Choroid plexus epithelial cell (primary cell): Measurements from ENCODE around the gene EIF3J.
"Not testable (repeated sequence)": the region's sequence is repeated elsewhere in the genome, so short reads cannot be mapped to it uniquely, and the experiment has no call there.

Experiments used
- DNase-seq: peaks from one replicate; pipeline ENCODE4 v3.0.0-alpha.2; 2010; ENCODE audit warnings: low read depth
- H3K4me3 ChIP-seq: 2 replicates; pipeline ENCODE4 v1.5.1; 2011; ENCODE audit warnings: low read depth, mild to moderate bottlenecking, control low read depth, low read length, moderate library complexity
- CTCF ChIP-seq: conservative IDR thresholded peaks from 2 replicates; pipeline ENCODE4 v1.5.1; 2011; ENCODE audit warnings: low read depth, mild to moderate bottlenecking, control low read depth, inconsistent platforms, low read length, moderate library complexity

Gene EIF3J

GRCh38 chr15:44541282-44541958 is 4.5 kb downstream of the EIF3J start:
- no peak overlapping the region for H3K4me3 ChIP-seq
- DNase-seq: peak; percentile 94

GRCh38 chr15:44542596-44542995 is 5.6 kb downstream of the EIF3J start:
- TF ChIP-seq CTCF: no peak
- H3K4me3 ChIP-seq: no peak overlapping the region

More at GRCh38 chr15:44541282-44541958, 4.5 kb downstream of the EIF3J start:
- TF ChIP-seq CTCF: no peak

GRCh38 chr15:44544745-44545144 is 7.8 kb downstream of the EIF3J start:
- not testable (repeated sequence) for H3K4me3 ChIP-seq, DNase-seq

More at GRCh38 chr15:44542596-44542995, 5.6 kb downstream of the EIF3J start:
- no peak for DNase-seq

GRCh38 chr15:44545913-44546802 is 9.2 kb downstream of the EIF3J start:
- DNase-seq: peak; percentile 53
- H3K4me3 ChIP-seq: no peak overlapping the region
- TF ChIP-seq CTCF: peak; percentile 61

- H3K4me3 ChIP-seq, DNase-seq: not testable (repeated sequence)
Measured at GRCh38 chr15:44549152-44549551, 12.2 kb downstream of the EIF3J start.

- peak; percentile 66 for DNase-seq
- peak; percentile 47 for TF ChIP-seq CTCF
- H3K4me3 ChIP-seq: no peak overlapping the region
Measured at GRCh38 chr15:44550256-44550655, 13.3 kb downstream of the EIF3J start.

GRCh38 chr15:44550734-44551133 is 13.8 kb downstream of the EIF3J start:
- no peak for TF ChIP-seq CTCF
- H3K4me3 ChIP-seq: no peak overlapping the region
- no peak for DNase-seq
